GM12864 (cell line): ENCODE results near the gene CCL25.

Experiments used
- DNase-seq: peaks from one replicate; pipeline ENCODE4 v3.0.0-alpha.2; 2011; ENCODE audit warnings: low read depth
- H3K4me3 ChIP-seq: 2 replicates; pipeline ENCODE4 v1.5.1; 2011; ENCODE audit warnings: mild to moderate bottlenecking, low read depth, low read length, control low read depth
- TF ChIP-seq, protein P1 (sequence below): IDR thresholded peaks from 2 replicates; pipeline ENCODE4 v1.5.1; 2011; ENCODE audit warnings: low read depth, mild to moderate bottlenecking, moderate library complexity, low read length, control low read depth, inconsistent platforms; ENCODE audit errors: missing control alignments

Gene CCL25

DNA sequence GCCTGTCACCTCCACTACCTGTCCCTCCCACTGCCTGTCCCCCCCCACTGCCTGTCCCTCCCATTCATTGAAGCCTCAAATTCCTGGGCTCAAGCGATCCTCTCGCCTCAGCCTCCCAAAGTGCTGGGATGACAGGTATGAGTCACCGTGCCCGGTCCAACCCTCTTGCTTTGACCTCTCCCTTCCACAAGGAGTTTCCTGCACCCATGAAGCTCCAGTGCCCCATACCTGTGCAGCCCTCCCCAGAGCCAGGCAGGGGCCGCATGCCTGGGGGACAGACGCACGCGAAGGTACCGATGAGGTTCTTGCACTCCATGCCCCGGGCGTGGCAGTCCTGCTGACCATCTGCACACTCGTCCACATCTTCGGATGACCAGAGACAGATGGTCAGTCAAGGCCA is 34.3 kb downstream of the CCL25 start:
- DNase-seq, result no peak
- no peak overlapping the region for H3K4me3 ChIP-seq
- TF ChIP-seq, protein P1, sequence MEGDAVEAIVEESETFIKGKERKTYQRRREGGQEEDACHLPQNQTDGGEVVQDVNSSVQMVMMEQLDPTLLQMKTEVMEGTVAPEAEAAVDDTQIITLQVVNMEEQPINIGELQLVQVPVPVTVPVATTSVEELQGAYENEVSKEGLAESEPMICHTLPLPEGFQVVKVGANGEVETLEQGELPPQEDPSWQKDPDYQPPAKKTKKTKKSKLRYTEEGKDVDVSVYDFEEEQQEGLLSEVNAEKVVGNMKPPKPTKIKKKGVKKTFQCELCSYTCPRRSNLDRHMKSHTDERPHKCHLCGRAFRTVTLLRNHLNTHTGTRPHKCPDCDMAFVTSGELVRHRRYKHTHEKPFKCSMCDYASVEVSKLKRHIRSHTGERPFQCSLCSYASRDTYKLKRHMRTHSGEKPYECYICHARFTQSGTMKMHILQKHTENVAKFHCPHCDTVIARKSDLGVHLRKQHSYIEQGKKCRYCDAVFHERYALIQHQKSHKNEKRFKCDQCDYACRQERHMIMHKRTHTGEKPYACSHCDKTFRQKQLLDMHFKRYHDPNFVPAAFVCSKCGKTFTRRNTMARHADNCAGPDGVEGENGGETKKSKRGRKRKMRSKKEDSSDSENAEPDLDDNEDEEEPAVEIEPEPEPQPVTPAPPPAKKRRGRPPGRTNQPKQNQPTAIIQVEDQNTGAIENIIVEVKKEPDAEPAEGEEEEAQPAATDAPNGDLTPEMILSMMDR, result no peak

DNA sequence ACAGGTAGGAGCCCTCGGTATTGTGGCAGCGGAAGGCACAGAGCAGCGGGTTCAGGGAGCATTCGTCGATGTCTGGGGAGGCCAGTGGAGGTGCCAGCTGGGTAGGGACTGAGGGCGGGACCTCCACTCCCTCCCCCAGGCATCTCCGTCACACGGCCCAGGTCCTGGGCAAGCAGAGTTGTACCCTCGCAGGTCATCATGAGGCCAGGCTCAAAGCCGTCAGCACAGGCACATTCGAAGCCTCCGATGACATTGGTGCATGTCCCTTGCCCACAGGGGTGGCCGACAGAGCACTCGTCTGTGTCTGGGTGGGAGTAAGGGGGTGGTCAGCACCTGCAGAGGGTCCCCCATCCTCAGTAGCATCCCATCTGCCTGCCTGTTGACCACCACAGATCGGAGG is 35.3 kb downstream of the CCL25 start:
- no peak overlapping the region for H3K4me3 ChIP-seq
- DNase-seq, result no peak
- TF ChIP-seq, protein P1, result no peak

DNA sequence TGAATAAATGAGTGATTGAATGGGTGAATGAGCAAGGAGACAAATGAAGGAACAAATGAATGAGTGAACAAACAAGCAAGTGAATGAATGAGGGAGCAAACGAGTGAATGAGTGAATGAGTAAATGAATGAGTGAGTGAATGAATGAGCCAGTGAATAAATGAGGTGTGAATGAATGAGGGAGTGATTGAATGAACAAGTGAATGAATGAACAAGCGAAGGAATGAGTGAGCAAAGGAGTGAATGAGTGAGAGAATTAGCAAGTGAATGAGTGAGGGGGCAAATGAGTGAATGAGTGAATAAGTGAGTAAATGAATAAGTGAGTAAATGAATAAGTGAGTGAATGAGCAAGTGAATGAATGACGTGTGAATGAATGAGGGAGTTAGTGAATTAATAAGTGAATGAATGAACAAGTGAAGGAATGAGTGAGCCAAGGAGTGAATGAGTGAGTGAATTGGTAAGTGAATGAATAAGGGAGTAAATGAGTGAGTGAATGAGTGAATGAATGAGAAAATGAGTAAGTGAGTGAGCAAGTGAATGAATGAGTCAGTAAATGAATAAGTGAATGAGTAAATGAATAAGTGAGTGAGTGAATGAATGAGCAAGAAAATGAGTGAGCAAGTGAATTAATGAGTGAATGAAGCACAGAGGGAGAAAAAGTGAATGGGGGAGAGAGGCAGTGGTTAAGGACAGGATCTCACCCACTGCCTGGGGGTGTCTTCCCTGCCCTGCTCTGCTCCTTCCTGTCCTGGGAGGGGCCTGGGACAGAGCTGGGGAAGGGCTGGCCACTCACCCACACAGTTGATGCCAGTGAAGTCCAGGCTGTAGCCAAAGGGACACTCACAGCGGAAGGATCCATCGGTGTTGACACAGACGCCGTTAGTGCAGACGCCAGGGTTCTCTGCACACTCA is 36.4 kb downstream of the CCL25 start:
- TF ChIP-seq, protein P1, result no peak

DNA sequence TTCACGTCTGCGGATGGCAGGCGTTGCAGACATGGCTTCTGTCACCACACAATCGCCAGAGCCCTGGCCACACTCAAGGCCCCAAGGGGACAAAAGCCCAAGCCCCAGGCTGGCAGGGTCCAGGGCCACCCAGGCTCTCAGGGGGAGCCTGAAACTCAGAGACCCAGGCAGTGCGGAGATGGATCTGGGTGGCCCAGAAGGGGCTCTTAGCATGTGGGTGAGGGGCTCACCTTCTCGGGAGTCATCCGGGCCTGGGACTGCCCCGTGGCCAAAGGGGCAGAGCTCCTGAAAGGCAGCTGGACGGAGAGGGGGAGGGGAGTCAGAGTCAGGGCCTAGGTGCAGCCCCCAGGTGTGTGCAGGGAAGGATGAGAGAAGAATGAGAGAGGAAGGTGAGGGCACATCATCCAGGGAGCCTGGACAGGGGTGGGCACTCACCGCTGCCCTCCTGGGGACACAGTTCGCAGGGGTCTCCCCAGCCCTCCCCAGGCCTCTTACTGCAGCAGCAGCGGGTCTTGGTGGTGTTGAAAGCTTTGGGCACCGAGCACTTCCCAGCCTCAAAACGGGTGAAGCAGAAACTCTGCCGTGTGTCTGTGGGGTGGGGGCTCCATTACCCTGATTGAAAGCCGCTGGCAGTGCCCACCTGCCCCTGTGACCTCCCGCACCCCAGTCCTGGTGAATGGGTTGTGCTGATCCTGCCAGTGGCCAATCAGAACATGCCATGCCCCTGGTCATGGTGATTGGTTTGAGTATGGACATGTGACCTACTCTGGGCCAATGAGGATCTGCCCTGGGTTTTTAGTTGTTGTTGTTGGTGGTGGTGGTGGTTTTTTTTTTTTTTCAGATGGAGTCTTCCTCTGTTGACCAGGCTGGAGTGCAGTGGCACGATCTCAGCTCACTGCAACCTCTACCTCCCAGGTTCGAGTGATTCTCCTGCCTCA is 37.4 kb downstream of the CCL25 start:
- TF ChIP-seq, protein P1, result no peak
- DNase-seq, result no peak
- no peak overlapping the region for H3K4me3 ChIP-seq

More for the DNA sequence above, 36.4 kb downstream of the CCL25 start:
- DNase-seq, result no peak
- no peak overlapping the region for H3K4me3 ChIP-seq

DNA sequence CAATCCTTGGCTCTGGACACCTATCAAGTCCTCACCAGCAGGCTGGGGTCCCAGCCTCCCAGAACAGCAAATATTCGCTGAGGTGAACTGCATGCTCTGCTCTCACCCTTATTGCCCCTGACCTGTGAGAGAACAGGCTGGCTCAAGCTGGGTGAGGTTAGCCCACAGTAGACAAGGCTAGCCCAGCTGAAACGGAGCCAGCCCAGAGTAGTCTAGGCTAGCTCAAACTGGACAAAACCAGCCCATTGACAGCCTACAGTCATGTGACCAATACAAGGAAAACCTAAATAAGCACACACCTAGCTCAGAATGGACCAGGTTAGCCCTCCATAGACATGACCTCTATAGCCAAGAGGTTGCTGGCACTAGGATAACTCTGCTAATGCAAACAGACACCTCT is 38.4 kb downstream of the CCL25 start:
- TF ChIP-seq, protein P1, result no peak
- DNase-seq, result no peak
- H3K4me3 ChIP-seq, result no peak overlapping the region

DNA sequence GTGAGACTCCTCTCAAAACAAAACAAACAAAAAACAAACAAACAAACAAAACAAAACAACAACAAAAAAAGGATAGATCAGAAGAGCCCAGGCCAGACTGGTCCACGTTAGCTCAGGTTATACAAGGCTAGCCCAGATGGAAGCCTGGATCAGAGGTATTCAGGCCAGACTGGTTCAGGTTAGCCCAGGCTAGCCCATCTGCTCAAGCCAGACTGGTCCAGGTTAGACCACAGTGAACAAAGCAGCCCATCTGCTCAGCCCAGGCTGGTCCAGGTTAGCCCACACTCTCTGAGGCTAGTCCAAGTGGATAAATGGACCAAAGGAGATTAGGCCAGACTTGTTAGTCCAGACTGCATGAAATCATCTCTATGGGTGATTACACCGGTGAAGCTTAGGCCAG is 41.2 kb downstream of the CCL25 start:
- no peak for DNase-seq
- TF ChIP-seq, protein P1, result no peak

More for the DNA sequence above, 41.2 kb downstream of the CCL25 start:
- H3K4me3 ChIP-seq, result no peak overlapping the region
